IgD-negative memory B cell (primary cell): ENCODE data around the gene LRRC25. TPM values are rescaled to one million over a fixed set of nuclear protein-coding genes. Genes with fewer than 3 reads are reported as not detected.

Source experiments
- H3K27ac Mint-ChIP-seq, 3 donors: one replicate each; pipeline ENCODE4 v1.8.0; 2020 to 2022; ENCODE audit warnings: mild to moderate bottlenecking in 3 of 3, mixed read lengths in 3 of 3, moderate library complexity in 1 of 3
- H3K27me3 Mint-ChIP-seq: one replicate; pipeline ENCODE4 v1.8.0; 2021; ENCODE audit warnings: mixed read lengths
- H3K36me3 Mint-ChIP-seq: one replicate; pipeline ENCODE4 v1.8.0; 2020; ENCODE audit warnings: mild to moderate bottlenecking, mixed read lengths
- H3K4me1 Mint-ChIP-seq, 3 donors: one replicate each; pipeline ENCODE4 v1.8.0; 2020 to 2022; ENCODE audit warnings: mixed read lengths in 3 of 3, mild to moderate bottlenecking in 1 of 3
- H3K4me3 Mint-ChIP-seq, 4 donors: one replicate each; pipeline ENCODE4 v1.8.0; 2020 to 2022; ENCODE audit warnings: mild to moderate bottlenecking in 4 of 4, mixed read lengths in 4 of 4, moderate library complexity in 3 of 4
- H3K9me3 Mint-ChIP-seq, 3 donors: one replicate each; pipeline ENCODE4 v1.8.0; 2020 to 2021; ENCODE audit warnings: mixed read lengths in 3 of 3, mild to moderate bottlenecking in 1 of 3
- polyA plus RNA-seq: library from polyadenylated mRNA; unstranded; fragments of 300-500 nt; fragmentation: Illumina TruSeq; gene quantifications from one replicate; pipeline ENCODE4 v1.2.3, GENCODE V29; 2021

The LRRC25 gene
- polyA plus RNA-seq, 1 donor from 2014 or later = 14.9 TPM

DNA sequence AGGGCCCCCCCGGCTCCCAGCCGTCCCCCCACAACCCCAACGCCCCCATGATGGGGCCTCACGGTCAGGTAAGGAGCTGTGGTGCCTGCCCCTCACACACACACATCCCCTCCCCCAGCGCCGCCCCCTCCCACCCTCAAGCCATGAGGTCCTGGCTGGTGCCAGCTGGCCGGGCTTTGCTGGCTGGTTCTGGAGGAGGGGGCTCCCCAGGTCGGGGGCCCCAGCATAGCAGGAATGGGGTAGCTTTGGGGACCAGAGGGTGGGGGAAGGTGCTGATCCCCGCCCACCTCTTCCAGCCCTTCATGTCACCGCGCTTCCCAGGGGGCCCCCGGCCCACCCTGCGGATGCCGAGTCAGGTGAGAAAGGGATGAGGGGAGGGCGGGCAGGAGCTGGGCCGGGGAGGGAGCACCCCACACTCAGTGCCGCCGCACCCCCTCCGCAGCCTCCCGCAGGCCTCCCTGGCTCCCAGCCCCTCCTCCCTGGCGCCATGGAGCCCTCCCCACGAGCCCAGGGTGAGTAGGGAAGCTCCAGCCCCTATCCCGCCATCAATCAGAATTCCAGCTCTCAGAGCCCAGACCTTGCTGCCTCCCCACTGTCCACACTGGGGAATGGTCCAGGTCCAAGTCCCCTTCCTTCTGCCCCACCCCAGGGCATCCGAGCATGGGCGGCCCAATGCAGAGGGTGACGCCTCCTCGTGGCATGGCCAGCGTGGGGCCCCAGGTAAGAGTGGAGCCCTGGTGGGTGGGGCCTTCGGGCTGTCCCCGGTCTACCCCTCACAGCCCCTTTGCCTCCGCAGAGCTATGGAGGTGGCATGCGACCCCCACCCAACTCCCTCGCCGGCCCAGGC, 34.2 kb upstream of the LRRC25 start:
- Mint-ChIP-seq H3K36me3 (no peaks in the 10 kb centered on the region), H3K27ac (peak overlapping the region in 1 of 3 donors; percentile 89), H3K4me1 (peaks cover 0 to 8% (median 7%) of the 10 kb centered on the region in 3 donors), H3K9me3 (no peaks in the 10 kb centered on the region), H3K27me3 (no peaks in the 10 kb centered on the region), H3K4me3 (peak overlapping the region in 2 of 4 donors; percentile 20 to 89)

DNA sequence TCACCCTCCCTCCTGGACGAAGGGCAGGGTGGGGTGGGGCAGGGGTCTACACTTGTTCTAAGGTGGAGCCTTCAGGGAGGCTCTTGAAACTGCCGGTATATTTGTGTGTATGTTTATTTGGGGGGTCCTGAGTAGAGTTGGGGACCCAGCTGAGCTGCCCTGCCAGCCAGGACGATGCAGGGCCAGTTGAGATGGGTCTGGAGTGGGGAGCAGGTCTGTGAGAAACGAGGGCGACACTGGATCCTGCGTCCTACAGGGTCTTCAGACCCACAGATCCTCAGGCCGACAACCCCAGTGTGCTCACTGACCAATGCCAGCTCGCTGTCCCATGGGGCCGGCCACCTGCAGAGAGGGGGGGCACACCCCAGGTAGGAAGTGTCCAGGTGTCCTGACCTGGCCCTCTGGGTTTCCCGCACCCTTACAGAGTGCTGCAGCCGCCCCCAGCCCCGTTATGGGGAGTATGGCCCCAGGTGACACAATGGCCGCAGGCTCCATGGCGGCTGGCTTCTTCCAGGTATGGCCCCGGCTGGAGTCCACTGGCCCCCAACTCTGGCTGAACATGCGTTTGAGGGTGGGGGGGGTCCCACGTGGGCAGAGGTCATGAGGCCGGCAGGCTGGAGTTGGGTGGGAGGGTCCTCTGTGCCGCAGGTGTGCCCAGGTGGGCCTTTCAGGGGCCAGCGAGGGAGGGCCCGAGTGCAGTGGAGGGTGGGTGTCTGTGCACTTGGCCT, 33.2 kb upstream of the LRRC25 start:
- Mint-ChIP-seq H3K4me1 (peaks cover 0 to 10% (median 7%) of the 10 kb centered on the region in 3 donors), H3K27ac (peak overlapping the region in 2 of 3 donors; percentile 71 to 97), H3K36me3 (no peaks in the 10 kb centered on the region), H3K4me3 (peak overlapping the region in 3 of 4 donors; percentile 35 to 80 (median 60)), H3K9me3 (no peaks in the 10 kb centered on the region), H3K27me3 (no peaks in the 10 kb centered on the region)

DNA sequence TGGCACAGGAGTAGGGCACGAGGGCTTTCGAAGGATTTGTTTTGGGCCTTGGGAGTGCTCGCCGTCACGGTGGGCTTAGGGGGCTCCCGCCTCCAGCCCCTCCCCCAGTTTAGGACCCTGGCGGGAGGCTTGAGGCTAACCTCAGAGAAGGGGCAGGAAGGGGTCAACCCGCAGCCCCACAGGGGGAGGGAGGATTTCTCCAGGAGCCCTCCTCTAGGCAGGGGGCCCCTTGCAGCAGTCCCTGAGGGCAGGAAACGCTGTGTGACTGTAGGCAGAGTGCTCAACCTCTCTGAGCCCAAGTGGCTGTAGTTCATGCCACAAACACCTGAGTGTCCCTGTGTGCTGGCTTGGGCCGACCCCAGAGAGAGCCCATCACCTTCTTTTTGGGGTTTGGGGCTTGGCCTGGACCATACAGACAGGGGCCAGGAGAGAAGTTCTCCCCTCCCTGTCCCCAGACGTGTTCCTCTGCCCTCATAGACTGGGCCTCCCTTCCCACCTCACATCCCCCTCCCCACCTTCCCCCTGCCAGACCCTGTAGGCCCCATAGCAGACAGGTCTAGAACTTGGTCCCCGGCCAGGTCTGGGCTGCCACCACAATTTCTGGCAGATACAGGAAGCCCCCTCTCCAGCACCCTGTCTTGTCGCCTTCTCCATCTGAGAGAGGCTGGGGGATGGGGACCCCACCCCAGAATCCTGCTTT, 32.4 kb upstream of the LRRC25 start:
- Mint-ChIP-seq H3K36me3 (no peaks in the 10 kb centered on the region), H3K27me3 (no peaks in the 10 kb centered on the region)

DNA sequence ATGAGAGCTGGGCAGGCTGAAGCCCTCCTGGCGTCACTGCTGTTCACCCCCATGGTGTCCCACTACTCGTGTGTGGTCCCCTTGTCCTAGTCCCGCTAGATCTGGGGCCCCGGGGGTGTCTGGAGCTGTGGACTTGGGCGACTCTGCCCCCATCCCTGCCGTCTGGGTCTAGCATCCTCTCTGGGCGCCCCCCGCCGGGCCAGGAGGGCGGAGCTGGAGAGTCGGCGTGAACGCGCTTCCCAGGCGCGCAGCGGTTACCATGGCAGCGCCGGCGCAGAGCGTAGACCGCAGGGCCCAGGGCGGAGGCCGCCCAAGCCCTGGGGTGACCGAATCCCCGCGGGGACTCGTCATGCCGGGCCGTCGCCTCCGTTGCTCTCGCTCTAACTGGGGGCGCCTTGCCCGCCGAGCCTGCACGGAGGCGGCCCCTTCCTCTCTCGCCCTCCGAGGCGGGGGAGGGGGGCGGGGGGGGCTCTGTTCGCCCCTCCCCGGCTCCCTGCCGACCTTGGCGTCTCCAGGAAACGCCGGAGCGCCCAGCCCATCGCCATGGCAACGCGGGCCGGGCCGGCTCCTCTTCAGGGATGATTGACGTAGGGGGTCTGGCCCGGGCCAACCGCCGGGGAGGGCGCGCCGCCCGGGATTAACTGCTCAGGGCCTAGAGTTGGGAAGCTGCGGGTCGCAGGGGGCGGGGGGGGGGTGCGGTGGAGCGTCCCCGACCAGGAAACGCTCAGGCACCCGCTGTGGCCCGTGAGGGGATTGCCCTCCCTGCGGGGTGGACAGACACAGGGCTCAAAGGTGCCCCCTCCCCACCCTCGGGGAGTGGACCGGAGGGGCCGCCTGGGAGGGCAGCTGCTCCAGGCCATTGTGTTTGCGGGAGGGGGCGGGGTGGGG, 31.6 kb upstream of the LRRC25 start:
- Mint-ChIP-seq H3K27me3 (no peaks in the 10 kb centered on the region), H3K27ac (peak overlapping the region; percentile 88 to 97 (median 93)), H3K9me3 (no peaks in the 10 kb centered on the region), H3K4me3 (peak overlapping the region; percentile 52 to 81 (median 78)), H3K4me1 (peaks cover 1 to 11% (median 5%) of the 10 kb centered on the region in 3 donors), H3K36me3 (no peaks in the 10 kb centered on the region)

More for the DNA sequence above, 32.4 kb upstream of the LRRC25 start:
- peak overlapping the region; percentile 67 to 85 (median 80) for H3K4me3 Mint-ChIP-seq
- peaks cover 0 to 10% (median 7%) of the 10 kb centered on the region in 3 donors for H3K4me1 Mint-ChIP-seq
- peak overlapping the region; percentile 80 to 97 (median 87) for H3K27ac Mint-ChIP-seq
- H3K9me3 Mint-ChIP-seq = no peaks in the 10 kb centered on the region

DNA sequence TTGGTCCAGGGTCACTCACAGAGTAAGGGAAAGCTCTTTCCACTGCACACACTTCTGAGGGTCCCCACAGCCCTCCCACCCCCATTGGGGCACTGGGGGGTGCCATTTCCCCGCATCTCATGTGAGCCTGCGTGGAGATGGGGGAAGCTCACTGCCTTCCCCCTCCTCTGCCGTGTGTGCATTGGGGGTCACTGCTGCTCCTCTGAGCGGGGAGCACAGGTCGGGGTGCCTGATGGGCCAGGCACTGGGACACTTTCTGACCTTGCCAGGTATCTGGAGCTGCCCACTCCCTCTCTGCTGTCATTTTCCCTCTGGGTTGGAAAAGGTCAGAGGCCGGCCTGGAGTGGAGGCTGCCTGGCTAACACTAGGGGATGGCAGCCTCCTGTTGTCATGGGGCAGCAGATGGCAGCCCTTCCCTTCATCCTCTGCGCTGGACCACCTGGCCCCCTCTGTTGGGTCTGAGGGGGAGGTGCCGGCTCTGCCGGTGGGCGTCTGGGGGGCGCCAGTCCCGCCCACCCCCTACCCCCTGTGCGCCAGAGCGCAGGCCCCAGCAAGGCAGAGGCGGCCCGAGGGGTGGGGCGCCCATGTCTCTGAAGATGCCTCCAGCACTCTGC, 30.9 kb upstream of the LRRC25 start:
- Mint-ChIP-seq H3K4me3 (peak overlapping the region in 3 of 4 donors; percentile 58 to 80 (median 78)), H3K4me1 (peaks cover 4 to 11% (median 6%) of the 10 kb centered on the region in 3 donors), H3K27me3 (no peaks in the 10 kb centered on the region), H3K9me3 (no peaks in the 10 kb centered on the region), H3K36me3 (no peaks in the 10 kb centered on the region), H3K27ac (peak overlapping the region; percentile 88 to 97 (median 93))

DNA sequence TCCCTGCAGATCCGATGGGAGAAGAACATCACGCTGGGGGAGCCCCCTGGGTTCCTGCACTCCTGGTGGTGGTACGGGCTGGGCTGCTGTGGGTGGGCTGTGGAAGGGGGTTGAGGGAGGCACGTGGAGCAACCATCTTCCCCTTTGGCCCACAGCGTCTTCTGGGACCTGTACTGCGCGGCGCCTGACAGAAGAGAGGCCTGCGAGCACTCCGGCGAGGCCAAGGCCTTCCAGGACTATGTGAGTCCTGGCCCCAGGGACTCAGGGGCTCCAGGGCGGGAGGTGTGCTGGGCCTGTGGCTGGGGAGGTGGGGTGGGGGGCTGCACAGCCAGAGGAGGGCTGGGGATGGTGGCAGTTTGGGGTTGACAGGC, 30.3 kb upstream of the LRRC25 start:
- peak overlapping the region in 1 of 4 donors; percentile 26 for H3K4me3 Mint-ChIP-seq
- H3K4me1 Mint-ChIP-seq = peaks cover 10 to 16% (median 11%) of the 10 kb centered on the region in 3 donors
- H3K9me3 Mint-ChIP-seq = no peaks in the 10 kb centered on the region
- peak overlapping the region; percentile 46 to 93 (median 73) for H3K27ac Mint-ChIP-seq
- H3K27me3 Mint-ChIP-seq = no peaks in the 10 kb centered on the region
- no peaks in the 10 kb centered on the region for H3K36me3 Mint-ChIP-seq

DNA sequence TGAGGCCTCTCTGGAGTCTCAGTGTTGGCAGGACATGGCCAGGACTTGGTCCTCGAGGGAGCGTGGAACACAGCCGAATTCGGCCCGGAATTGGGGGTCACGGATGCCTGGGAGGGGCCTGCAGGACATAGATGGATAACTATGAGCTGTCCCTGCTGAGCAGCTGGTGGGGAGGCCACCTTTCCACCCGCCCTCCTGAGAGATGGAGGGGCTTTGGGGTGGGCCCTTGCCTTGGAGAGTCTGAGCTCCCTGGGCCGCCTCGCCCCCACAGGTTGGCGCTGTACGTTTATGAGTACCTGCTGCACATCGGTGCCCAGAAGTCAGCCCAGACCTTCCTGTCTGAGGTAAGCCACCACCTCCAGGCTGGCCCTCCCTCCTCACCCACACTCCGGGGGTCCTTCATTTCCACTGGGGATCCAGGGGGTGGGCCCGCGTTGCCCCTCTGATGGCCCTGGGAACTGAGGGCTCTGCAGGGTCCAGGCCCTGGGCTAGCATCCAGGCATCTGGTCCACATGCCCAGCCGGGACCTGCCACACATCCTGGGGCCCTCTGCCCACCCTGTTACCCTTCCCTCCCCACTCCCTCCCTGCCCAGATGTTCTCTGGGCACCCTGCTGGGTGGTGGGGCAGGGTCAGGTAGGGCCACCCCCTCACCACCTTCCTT, 29.8 kb upstream of the LRRC25 start:
- Mint-ChIP-seq H3K4me3 (peak overlapping the region in 1 of 4 donors; percentile 26), H3K36me3 (no peaks in the 10 kb centered on the region), H3K9me3 (no peaks in the 10 kb centered on the region), H3K4me1 (peaks cover 12 to 20% (median 15%) of the 10 kb centered on the region in 3 donors), H3K27ac (peak overlapping the region; percentile 46 to 93 (median 73)), H3K27me3 (no peaks in the 10 kb centered on the region)

DNA sequence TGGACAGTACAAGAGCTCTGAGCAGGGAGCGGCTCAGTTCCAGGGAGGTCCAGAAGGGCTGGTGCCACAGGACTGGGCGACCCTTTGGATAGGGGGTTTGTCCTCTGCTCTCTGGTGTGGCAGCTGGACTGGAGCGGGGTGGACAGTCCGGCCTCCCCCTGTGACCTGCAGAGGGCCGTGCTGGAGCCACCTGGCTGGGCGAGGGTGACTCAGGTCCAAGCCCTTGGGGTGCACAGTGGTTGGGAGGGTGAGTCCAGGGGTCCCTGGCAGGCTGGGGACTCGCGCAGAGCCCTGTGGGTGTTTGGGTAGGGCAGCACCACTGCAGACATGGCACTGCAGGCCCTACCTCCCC, 29.0 kb upstream of the LRRC25 start:
- H3K4me3 Mint-ChIP-seq = peak overlapping the region in 1 of 4 donors; percentile 21
- H3K27me3 Mint-ChIP-seq = no peaks in the 10 kb centered on the region
- no peaks in the 10 kb centered on the region for H3K36me3 Mint-ChIP-seq
- peak overlapping the region in 1 of 3 donors; percentile 73 for H3K27ac Mint-ChIP-seq
- H3K9me3 Mint-ChIP-seq = no peaks in the 10 kb centered on the region
- peaks cover 16 to 21% (median 21%) of the 10 kb centered on the region in 3 donors for H3K4me1 Mint-ChIP-seq

DNA sequence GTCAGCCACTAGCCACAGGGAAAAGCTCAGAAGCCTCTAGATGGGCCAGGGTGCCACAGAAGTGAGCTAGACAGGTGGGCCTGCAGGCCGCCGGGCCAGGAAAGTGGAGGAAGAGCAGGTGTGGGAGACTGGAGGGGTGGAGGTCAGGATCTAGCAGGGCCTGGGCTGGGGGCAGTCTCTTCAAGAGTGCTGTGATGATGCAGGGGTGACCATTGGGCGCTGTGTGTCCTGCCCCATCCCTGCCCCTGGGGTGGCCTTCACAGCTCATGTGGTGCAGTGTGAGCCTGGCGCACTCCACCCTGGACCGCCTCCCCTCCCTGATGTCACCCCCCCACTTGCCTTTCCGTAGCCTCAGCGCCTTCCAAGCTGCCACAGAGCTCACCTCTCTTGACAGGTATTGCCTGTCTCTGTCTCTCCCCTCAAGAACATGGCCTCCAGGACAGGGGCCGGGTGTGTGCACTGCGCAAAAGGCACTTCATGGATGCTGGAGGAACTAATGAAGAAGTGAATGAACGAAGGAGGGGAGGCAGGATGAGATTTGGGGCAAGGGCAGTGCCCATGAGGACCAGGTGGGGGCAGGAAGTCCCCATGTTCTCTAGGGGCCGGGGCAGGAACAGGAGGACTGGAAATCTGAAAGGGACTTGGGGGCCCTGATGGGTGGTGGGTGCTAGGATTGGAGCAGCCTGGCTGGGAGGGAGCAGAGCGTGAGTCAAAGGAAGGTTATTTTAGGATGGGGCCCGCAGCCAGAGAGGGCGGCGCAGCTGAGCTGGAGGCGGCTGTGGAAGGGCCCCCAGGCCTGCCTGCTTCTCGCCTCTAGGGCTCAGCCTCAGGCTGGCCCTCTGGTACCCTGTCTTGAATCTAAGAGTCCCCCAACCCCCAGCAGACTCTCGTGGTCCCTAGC, 28.3 kb upstream of the LRRC25 start:
- Mint-ChIP-seq H3K4me1 (peaks cover 17 to 25% (median 21%) of the 10 kb centered on the region in 3 donors), H3K4me3 (peak overlapping the region in 1 of 4 donors; percentile 21)

DNA sequence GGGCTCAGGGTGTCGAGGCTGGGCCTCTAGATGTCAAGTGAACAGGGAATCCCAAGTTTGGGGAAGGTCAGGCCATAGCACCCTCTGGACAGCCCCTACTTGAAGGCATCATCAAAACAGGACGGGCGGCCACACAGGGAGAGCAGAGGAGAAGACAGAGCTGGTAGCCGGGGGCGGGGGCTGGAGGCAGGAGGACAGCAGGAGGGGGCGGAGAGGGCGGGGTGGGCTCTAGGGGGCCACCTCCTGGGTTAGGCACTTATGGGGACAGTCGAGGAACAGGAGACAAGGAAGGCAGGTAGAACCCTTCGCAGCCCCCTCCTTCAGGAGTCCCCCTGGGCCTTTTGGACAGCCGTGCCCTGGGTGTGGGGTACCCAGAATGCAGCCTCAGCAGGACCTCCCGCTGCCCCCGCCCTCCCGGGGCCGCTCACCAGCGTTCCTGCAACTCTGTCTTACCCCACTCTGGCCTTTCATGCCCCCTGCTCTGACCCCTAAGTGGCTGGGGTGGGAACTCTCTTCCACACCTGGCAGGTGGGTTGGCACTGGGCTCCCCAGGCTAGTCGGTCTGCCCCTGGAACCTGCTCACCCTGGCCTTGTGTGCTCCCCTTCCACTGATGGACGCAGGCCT, 27.6 kb upstream of the LRRC25 start:
- Mint-ChIP-seq H3K4me1 (peaks cover 22 to 27% (median 22%) of the 10 kb centered on the region in 3 donors), H3K4me3 (peak overlapping the region in 1 of 4 donors; percentile 20), H3K9me3 (no peaks in the 10 kb centered on the region), H3K27me3 (no peaks in the 10 kb centered on the region), H3K36me3 (no peaks in the 10 kb centered on the region), H3K27ac (peak overlapping the region in 1 of 3 donors; percentile 78)

More for the DNA sequence above, 28.3 kb upstream of the LRRC25 start:
- H3K9me3 Mint-ChIP-seq = no peaks in the 10 kb centered on the region
- no peaks in the 10 kb centered on the region for H3K27me3 Mint-ChIP-seq
- peak overlapping the region in 1 of 3 donors; percentile 16 for H3K27ac Mint-ChIP-seq
- H3K36me3 Mint-ChIP-seq = no peaks in the 10 kb centered on the region

DNA sequence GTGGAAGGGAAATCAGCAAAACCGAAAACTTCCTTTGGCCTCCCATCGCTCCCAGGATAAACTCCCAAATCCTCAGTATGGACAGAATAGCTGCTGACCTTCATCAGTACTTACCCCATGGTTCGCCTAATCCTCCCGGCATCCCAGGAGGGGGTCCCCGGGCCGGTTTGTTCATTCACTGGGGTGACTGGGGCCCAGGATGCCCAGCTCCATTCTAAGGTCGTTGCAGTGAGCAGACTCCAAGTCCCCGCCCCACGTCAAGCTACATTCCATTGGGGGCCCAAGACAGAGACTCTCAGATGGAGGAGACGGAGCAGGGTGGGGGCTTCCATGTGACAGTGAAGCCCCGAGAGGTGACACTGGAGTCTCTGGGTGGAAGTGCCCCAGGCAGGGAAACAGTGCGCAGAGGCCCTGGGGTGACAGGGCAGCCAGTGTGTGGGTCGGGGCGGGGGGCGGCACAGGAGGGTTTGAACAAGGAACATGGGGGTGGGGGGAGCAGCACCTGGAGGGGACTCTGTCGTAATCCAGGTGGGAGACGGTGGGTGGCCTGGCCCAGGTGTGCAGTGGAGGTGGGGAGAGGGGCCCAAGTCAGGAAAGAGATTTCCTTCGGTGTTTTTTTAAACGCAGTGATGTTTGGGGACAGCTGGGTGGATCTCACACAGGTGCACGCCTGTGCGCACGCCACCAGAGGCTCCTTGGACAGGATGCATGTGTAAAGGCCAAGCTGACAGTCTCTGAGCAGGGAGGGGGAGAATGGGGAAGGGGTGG, 26.9 kb upstream of the LRRC25 start:
- peaks cover 22 to 27% (median 22%) of the 10 kb centered on the region in 3 donors for H3K4me1 Mint-ChIP-seq
- peak overlapping the region in 1 of 4 donors; percentile 88 for H3K4me3 Mint-ChIP-seq
- no peaks in the 10 kb centered on the region for H3K9me3 Mint-ChIP-seq
- no peaks in the 10 kb centered on the region for H3K36me3 Mint-ChIP-seq
- peak overlapping the region in 1 of 3 donors; percentile 78 for H3K27ac Mint-ChIP-seq
- H3K27me3 Mint-ChIP-seq = no peaks in the 10 kb centered on the region
